ENCODE results near the gene DIP2C.
"Not testable (repeated sequence)": the region's sequence is repeated elsewhere in the genome, so short reads cannot be mapped to it uniquely, and the experiment has no call there.

Gene DIP2C

GRCh38 chr10:283140-283479 is 406.4 kb downstream of the DIP2C start:
- no peak for FAIRE-seq

GRCh38 chr10:282294-283139 is 407.0 kb downstream of the DIP2C start:
- FAIRE-seq, result no peak

GRCh38 chr10:279655-280054 is 409.8 kb downstream of the DIP2C start:
- no peak for FAIRE-seq

GRCh38 chr10:279232-279631 is 410.2 kb downstream of the DIP2C start:
- no peak for FAIRE-seq

GRCh38 chr10:278707-279106 is 410.8 kb downstream of the DIP2C start:
- FAIRE-seq, result no peak

- no peak for FAIRE-seq
Measured at GRCh38 chr10:277963-278362, 411.5 kb downstream of the DIP2C start.

GRCh38 chr10:275680-276079 is 413.8 kb downstream of the DIP2C start:
- no peak for FAIRE-seq

- no peak for FAIRE-seq
Measured at GRCh38 chr10:274866-275265, 414.6 kb downstream of the DIP2C start.

GRCh38 chr10:273088-273487 is 416.4 kb downstream of the DIP2C start:
- no peak for FAIRE-seq

- no peak for FAIRE-seq
Measured at GRCh38 chr10:271722-272121, 417.7 kb downstream of the DIP2C start.

- no peak for FAIRE-seq
Measured at GRCh38 chr10:271201-271600, 418.3 kb downstream of the DIP2C start.

GRCh38 chr10:269440-270074 is 419.9 kb downstream of the DIP2C start:
- no peak for FAIRE-seq

- no peak for FAIRE-seq
Measured at GRCh38 chr10:267705-268104, 421.8 kb downstream of the DIP2C start.

- no peak for FAIRE-seq
Measured at GRCh38 chr10:266974-267425, 422.5 kb downstream of the DIP2C start.

- not testable (repeated sequence) for FAIRE-seq
Measured at GRCh38 chr10:265816-266588, 423.5 kb downstream of the DIP2C start.

GRCh38 chr10:265074-265440 is 424.4 kb downstream of the DIP2C start:
- not testable (repeated sequence) for FAIRE-seq

GRCh38 chr10:264160-265073 is 425.1 kb downstream of the DIP2C start:
- FAIRE-seq, result not testable (repeated sequence)

GRCh38 chr10:260819-261429 is 428.5 kb downstream of the DIP2C start:
- FAIRE-seq, result no peak

- no peak for FAIRE-seq
Measured at GRCh38 chr10:251982-252582, 437.4 kb downstream of the DIP2C start.

- no peak for FAIRE-seq
Measured at GRCh38 chr10:248307-248706, 441.2 kb downstream of the DIP2C start.

GRCh38 chr10:247480-247879 is 442.0 kb downstream of the DIP2C start:
- FAIRE-seq, result no peak

GRCh38 chr10:246431-246830 is 443.0 kb downstream of the DIP2C start:
- FAIRE-seq, result no peak

All from colon (tissue), 2 donors.